Cardiac septum (tissue), 1 donor: Measurements from ENCODE around the gene NIPSNAP3A. TPM values are rescaled to one million over a fixed set of nuclear protein-coding genes. Genes with fewer than 3 reads are reported as not detected.
"Not testable (repeated sequence)": the region's sequence is repeated elsewhere in the genome, so short reads cannot be mapped to it uniquely, and the experiment has no call there.

Source experiments
- DNase-seq: peaks from one replicate; pipeline ENCODE4 v3.0.0-alpha.2; 2020; ENCODE audit warnings: low spot score
- intact Hi-C: fragments of 100-400 bp; cut with DNase I; formaldehyde crosslinking; loops from one replicate; pipeline ENCODE4 v1.14.0; 2022
- long read RNA-seq: library from polyadenylated mRNA; unstranded; transcript quantifications from one replicate; pipeline ENCODE4 v2.0.0, GENCODE V29; 2021
- total RNA-seq: library from RNA; stranded (reverse); fragmentation: NEBNext Ultra II Directional; extraction: Animal tissue kit (Norgen Biotek cat#: 25700); gene quantifications from one replicate; pipeline ENCODE4 v1.2.1, GENCODE V29; 2021
- donor health status: DM: no; HTN: no; CAD: no.

The NIPSNAP3A gene
- 27.1 TPM for total RNA-seq
- long read RNA-seq, transcript NIPSNAP3A-201 (6 exons, 1,633 nt) = major isoform, 43 of 61 reads
- long read RNA-seq, partial matches to known transcripts = 15 of 61 reads
- long read RNA-seq, other reads (novel, unspliced or antisense) = 3 of 61 reads

DNA sequence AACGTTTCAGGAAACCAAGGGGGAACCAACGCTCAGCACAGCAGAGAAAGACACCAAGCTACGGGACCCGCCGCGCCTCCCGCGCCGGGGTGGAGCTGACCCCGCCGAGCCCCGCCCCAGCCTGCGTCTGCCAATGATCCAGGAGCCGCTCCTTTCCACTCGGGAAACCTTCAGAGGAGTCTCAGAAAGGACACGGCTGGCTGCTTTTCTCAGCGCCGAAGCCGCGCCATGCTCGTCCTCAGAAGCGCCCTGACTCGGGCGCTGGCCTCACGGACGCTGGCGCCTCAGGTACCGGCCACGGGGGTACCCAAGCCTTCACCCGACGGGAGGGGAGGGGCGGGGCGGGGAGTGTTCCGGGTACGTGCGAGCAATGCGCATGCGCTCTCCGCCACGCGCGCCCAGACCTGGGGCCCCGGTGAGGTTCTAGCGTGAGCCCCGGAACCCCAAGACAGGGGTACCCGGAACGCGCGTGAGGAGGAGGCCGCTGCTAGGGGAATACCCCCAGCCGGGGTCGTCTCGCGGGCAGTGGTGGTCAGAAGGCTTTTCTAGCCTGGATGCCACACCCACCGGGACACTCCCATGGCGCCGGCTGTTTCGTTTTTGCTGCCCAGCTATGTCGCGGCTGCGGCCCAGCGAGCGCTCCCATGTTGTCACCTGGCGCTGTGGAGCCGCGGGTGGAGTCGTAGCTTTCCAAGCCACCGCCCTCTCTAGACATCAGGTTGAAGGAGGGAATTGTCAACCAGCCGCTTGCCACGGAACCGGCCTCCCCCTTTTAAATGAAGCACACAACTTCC lies at the start of gene NIPSNAP3A:
NIPSNAP3A (plus strand) TSS at position 119 of the 794 bp plus-strand sequence; CDS start at position 229, 110 bp downstream.
- peak; percentile 93 for DNase-seq
- intact Hi-C loops = no loop called here

DNA sequence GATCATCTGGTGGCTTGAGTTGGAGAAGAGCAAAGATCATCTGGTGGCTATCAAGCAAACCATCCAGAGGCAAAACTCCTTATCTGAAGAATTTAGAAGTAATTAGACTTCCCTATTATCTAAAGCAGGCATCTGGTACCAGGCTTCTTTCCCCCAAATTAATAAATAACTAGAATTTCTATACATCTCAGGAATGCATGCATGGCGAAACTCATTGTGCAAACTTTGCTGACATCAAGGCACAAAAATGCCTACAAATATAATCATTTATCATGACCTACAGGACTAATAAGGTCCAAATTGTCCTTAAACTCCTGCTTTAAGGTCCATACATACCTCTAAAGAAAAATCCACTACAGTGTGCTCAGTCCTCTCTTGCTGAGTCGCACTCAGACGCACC lies 47.2 kb upstream of the NIPSNAP3A start:
- intact Hi-C loops = no loop called here

DNA sequence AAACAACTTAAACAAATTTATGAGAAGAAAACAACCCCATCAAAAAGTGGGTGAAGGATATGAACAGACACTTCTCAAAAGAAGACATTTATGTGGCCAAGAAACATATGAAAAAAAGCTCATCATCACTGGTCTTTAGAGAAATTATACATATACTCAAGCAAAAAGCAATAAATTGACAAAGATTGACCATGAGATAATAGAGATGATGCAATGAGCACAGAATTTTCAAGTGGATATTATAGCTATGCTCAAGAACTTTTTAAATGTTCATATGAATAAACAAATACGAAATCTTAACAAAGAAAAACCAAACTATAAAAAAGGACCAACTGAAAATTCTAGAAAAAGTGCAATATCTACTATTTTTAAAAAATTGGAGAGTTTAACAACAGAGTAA lies 38.7 kb upstream of the NIPSNAP3A start:
- intact Hi-C loops, DNase-seq: not testable (repeated sequence)

More for the DNA sequence above, 47.2 kb upstream of the NIPSNAP3A start:
- no peak for DNase-seq

DNA sequence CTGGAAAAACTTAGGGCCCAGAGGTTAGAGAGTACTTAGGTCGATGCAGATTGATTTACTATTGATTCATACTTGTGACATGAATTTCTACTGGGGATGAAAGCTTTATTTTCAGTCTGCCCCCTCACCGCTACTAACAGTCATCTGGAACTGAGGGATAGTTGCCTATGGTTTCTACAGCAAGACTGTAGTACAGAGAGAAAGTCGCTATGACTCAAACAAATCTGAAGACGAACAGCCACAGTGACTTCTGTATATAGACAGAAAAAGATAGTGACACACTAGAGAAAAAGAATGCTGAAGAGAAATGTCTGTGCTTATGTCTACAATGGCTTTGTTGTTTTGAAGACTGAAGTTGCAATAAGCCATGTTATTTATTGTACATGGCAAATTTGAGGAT lies 35.9 kb upstream of the NIPSNAP3A start:
- no peak for DNase-seq
- intact Hi-C loops = no loop called here

DNA sequence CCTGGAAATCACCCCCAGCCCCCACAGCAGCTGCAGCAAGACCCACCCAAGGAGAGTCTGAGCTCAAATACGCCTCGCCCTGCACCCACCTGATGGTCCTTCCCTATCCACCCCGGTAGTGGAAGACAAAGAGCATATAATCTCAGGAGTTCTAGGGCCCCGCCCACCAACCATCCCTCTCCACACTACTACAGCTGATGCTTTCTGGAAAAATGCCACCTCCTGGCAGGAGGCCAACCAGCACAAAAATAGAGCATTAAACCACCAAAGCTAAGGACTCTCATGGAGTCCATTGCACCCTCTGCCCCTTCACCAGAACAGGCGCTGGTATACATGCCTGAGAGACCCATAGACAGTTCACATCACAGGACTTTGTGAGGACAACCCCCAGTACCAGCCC lies 22.5 kb upstream of the NIPSNAP3A start:
- DNase-seq = no peak
- intact Hi-C loops = no loop called here

DNA sequence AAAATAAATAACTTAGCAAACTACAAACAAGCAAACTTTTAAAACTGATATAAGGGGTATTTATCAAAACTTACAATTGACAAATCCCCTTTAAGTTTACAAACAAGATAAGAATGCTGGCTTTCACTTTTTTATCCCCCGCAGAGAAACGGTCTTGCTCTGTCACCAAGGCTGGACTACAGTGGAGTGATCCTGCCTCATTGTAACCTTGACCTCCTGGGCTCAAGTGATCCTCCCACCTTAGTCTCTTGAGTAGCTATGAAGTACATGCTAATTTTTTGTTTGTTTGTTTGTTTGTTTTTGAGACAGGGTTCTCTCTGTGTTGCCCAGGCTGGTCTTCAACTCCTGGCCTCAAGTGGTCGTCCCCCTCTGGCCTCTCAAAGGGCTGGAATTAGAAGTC lies 9.0 kb upstream of the NIPSNAP3A start:
- intact Hi-C loops = no loop called here

DNA sequence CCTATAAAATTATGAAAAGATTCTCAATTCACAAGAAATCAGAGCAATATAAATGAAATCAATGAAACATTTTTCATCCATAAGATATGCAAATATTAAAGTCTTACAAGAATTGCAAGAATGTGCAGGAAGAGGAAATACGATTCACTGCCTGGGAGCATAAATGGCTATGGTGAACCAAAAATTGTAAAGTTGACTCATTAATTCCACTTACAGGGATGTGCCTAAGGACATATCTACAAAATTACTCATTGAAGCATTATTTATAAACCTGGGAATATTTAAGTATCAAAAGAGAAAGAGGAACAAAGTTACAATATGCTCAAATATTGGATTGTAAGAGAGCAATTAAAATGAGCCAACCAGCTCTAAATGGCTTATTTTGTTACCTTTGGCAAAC lies 6.9 kb upstream of the NIPSNAP3A start:
- no peak for DNase-seq
- intact Hi-C loops = no loop called here

More for the DNA sequence above, 9.0 kb upstream of the NIPSNAP3A start:
- no peak for DNase-seq

DNA sequence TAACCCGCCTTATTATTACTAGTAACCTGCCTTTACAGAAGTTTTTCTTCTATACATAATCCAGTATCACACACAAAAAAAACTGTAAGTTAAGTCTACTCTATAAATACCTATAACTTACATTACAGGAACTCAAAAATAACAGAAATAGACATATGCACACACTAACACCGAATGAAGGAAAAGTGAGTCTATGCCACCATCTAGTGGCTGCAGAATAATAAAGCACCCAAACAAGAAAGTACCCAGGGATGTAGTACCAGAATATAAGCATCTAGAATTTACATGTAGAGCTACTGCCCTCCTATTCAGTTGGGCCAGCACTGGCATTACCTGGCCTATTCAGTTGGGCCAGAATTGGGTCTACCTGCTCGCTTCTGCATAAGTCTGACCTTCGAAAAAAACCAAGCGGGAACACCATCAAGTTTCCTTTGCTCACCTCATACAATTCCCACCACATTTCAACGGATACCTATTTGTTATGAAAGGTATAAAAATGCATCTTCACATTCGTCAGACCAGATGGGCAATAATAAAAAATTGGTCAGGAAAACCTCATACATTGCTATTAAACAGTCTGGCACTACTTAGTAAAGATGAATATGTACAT lies 4.0 kb upstream of the NIPSNAP3A start:
- intact Hi-C loops = no loop called here
- no peak for DNase-seq

DNA sequence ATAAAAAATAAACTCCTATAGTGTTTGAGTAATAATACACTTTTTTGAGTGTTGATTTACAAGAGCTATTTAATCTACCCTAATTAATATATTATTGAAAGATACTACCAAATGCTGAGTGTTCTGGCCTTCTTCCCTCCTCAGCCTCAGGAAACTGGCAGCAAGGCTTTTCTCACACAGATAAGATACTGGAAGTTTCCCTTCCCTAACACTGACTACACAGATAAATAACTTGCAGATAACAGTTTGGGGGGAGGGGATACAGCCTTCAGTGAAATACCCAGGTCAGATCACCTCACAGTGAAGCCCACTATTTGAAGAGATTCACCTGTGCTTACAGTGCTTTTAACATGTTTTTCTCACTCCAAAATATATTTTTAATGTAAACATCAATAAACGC lies 1.6 kb upstream of the NIPSNAP3A start:
- DNase-seq = no peak
- intact Hi-C loops = no loop called here

DNA sequence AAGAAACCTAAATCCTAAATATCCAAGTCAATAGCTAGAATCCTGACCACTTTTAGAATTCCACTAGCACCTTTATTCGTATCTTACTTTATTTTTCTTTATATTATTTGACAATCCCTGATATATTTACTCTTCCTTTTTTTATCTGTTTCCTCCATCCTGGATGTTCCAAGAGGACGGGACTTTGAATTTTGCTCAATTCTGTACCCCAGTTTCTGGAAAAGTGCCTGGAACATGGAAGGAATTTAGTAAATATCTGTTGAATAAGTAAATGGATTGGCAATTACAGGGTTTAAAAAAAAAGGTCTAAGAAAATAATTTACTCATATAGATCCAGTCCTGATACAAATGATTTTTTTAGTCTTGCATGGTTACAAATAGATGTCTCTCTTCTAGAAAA lies 1.2 kb upstream of the NIPSNAP3A start:
- intact Hi-C loops = no loop called here
- DNase-seq = no peak

DNA sequence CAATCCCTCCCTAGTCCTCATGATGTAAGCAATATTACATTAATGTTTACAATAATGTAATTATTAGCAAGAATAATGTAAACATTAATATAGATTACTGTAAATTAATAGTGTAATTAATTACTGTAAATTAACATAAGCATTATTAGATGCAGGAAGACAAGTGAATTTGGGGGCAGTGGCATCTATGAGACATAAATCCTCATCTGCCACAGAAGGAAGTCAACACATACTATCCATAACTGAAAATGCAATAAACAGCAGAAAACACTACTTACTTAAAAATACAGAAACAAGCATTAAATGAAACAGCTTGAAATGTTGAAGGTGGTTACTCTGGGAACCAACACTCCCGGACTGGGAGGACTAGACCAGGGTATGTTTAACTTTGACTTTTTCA lies 685 bp upstream of the NIPSNAP3A start:
- DNase-seq = no peak
- intact Hi-C loops = no loop called here

DNA sequence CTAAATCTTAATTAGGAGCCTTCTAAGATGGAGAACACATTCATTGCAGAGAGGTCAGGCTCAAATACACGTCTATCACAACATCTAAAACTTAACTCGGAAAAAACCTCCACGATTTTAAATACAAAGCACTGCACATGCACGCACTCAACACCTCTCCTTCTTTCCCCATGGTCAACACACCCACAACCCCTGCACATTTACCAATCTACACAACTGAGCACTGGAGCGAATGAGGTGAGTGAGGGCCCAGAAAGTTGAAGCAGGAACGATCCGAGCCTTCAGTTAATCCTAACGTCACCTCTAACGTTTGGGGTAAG lies 278 bp upstream of the NIPSNAP3A start:
- intact Hi-C loops = no loop called here
- DNase-seq = no peak

DNA sequence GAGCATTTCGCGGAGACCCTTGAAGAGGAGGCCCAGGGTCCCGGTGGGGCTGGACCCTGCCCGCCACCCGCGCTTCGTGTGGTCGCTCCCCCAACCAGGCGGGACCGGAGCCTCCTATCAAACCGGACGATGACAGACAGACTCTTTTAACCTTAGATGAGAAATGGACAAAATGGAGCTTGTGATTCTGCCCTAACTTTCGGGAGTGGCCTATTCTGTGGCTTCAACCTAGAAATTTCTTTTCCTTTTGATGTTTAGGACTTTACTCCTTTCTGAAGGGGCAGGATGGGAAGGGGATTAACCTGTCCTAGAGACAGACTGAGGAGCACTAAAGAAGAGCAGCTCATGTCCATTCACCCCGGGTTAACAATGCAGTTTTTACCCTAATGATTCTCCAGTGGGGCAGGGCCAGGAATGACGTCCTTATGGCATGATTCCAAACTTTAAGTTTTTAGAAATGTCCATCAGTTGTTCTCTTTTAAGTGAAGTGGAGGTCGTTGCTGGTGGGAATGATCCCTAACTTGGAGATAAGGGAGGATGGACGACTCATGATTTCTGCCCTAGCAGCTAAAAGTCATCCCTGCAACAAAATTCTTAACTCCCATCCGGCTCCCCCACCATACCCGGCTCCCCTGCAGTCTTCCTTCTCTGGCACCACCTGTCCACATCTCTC lies 1.0 kb downstream of the NIPSNAP3A start:
- intact Hi-C loops = no loop called here
- DNase-seq = no peak

DNA sequence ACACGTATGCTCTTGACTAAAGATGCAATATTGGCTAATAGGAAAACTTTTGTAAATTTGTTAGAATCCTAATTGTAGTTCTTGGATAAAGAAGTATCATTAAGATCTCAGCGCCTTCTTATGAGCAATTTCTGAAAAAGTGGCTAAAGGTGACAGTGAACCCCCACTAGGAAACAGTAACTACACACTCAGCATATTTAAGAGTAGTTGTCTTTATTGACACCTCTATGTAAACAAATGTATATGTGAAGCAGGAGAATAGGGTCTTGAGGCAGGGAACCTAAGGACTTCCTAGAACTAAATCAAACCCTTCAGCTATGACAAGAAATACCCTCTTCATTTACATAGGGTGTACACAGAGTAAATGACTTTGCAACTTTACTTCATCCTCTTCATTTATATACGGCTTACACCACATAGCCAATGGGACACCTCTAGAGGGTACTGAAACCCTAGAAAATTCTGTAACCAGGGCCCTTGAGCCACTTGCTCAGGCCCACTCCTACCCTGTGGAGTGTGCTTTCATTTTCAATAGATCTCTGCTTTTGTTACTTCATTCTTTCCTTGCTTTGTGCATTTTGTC lies 2.8 kb downstream of the NIPSNAP3A start:
- intact Hi-C loops = no loop called here
- no peak for DNase-seq

DNA sequence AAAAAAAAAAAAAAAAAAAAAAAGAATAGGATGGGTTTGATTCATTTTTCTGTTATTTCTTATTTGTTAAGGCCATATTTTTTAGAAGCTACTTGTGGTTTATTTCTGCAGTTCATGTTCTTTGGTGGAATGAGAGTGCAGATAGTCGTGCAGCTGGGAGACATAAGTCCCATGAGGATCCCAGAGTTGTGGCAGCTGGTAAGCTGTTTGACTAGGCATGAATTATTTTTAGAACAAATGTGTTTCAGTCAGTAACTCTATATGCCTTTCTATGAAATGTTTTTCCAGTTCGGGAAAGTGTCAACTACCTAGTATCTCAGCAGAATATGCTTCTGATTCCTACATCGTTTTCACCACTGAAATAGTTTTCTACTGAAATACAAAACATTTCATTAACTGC lies 11.5 kb downstream of the NIPSNAP3A start:
- intact Hi-C loops = no loop called here
- DNase-seq = no peak

DNA sequence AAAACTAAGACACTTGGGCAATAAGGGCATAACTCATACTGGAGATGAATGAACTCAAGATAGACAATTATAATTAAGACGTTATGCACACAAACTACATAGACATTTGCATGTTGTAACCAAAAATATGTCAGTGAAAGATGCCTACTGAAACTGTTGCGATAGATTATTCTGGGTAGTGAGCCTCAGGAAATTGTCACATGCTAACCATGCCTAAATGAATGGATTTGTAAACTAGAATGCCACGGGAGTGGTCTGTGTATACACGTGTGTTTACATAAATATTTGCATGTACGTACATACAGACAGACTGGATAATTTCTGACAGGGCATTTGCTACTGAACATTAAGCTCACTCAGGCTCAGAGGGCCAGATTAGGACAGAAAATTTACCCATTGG lies 17.7 kb downstream of the NIPSNAP3A start:
- intact Hi-C loops = no loop called here

DNA sequence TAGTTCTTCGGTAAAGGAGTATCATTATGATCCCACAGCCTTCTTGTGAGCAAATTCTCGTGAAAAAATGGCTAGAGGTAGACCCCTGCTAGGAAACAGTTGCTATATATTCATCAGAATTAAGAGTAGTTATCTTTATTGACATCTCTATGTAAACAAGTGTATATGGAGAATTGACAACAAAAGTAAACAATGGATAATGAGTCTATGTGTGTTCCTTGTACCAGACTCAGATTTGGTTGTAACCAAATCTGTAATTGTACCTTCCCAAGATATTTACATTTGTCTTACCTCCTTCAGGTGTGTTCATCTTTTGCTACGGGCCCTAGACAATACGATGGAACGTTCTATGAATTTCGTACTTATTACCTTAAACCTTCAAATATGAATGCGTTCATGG lies 18.5 kb downstream of the NIPSNAP3A start:
- intact Hi-C loops = no loop called here
- no peak for DNase-seq

More for the DNA sequence above, 17.7 kb downstream of the NIPSNAP3A start:
- no peak for DNase-seq

DNA sequence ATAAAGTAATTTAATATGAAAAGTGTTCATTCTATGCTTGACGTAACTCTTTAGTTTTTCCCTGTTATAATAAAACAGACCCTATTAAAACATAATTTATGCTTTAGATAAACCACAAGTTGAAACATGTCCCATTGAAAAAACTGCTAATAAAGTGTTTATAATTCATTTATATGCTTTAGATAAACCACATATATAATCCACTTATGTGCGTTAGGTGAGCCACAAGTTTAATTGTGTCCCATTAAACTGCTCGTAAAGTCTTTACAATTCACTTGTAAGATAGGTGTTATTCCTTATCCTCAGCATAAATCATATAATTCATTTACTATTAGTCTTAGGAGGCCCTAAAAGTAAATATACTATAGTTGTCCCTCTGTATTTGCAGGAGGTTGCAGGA lies 20.0 kb downstream of the NIPSNAP3A start:
- intact Hi-C loops = no loop called here
- no peak for DNase-seq

DNA sequence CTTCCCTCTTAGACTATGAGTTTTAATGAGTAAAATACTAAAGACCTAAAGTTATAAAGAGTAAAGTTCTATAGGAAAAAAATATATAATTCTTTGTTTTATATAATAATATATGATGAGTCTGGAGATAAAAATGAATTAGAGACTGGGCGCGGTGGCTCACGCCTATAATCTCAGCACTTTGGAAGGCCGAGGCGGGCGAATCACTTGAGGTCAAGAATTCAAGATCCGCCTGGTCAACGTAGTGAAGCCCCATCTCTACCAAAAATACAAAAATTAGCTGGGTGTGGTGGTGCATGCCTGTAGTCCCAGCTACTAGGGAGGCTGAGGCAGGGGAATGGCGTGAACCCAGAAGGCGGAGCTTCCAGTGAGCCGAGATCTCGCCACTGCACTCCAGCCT lies 21.5 kb downstream of the NIPSNAP3A start:
- DNase-seq, intact Hi-C loops: not testable (repeated sequence)

DNA sequence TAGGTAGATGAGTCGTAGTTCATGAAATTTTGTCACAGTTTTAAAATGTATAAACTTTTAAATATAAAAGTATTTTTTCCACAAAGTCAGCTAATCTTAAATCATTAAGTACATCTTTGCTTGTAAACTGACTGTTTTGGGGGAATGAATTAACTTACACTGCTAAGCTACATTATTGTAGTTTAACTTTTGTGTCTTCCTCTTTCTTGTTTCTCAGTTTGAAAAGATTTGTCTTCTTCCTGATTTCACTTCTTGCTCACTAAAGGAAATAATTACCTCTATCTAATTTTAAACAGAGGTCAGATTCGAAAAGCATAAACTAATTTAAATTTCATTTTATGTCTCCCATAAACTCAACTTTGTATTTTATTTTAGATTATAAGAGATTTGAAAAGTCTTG lies 22.2 kb downstream of the NIPSNAP3A start:
- DNase-seq = no peak
- intact Hi-C loops = no loop called here
